Measurements from ENCODE around the gene CALM1.

CALM1 gene

GRCh38 chr14:90456551-90456950, 59.7 kb downstream of the CALM1 start:
- Histone ChIP-seq H3K9me3 (ENCODE audit: low read length) (no peaks in the 10 kb centered on the region), H3K4me1 (ENCODE audit: insufficient read depth, low read length, severe bottlenecking) (no peaks in the 10 kb centered on the region), H4K20me1 (ENCODE audit: insufficient read depth, low read length) (no peaks in the 10 kb centered on the region), H3K9ac (ENCODE audit: low read length) (no peak overlapping the region), H3K36me3 (ENCODE audit: insufficient read depth, low read length) (no peaks in the 10 kb centered on the region), H3K27ac (ENCODE audit: low read depth, low read length, poor library complexity, severe bottlenecking) (no peak overlapping the region), H3K4me2 (ENCODE audit: low read length) (no peak overlapping the region), H3K4me3 (ENCODE audit: low read depth, low read length, poor library complexity, severe bottlenecking) (no peak overlapping the region), H3K27me3 (ENCODE audit: insufficient read depth, low read length) (no peaks in the 10 kb centered on the region), H3K79me2 (ENCODE audit: insufficient read depth, low read length) (no peaks in the 10 kb centered on the region), H3F3A (ENCODE audit: insufficient read depth, low read length) (no peaks in the 10 kb centered on the region), H2AFZ (ENCODE audit: low read length) (no peak overlapping the region), H3K9me2 (ENCODE audit: low read depth, low read length) (no peaks in the 10 kb centered on the region)
- no peak for TF ChIP-seq EZH2 (IDR thresholded peaks at IDR 0.05; ENCODE audit: borderline replicate concordance, low read length)
- TF ChIP-seq CTCF (IDR thresholded peaks at IDR 0.05; ENCODE audit: low read length): no peak

- H3K9me2 ChIP-seq (ENCODE audit: low read depth, low read length): no peaks in the 10 kb centered on the region
- H3K9ac ChIP-seq (ENCODE audit: low read length): no peak overlapping the region
These were observed 60.4 kb downstream of the CALM1 start for GRCh38 chr14:90457186-90457585.

More at GRCh38 chr14:90457186-90457585, 60.4 kb downstream of the CALM1 start:
- H3K36me3 ChIP-seq (ENCODE audit: insufficient read depth, low read length): no peaks in the 10 kb centered on the region
- H3K27ac ChIP-seq (ENCODE audit: low read depth, low read length, poor library complexity, severe bottlenecking): no peak overlapping the region
- no peaks in the 10 kb centered on the region for H3F3A ChIP-seq (ENCODE audit: insufficient read depth, low read length)
- no peak for TF ChIP-seq EZH2 (IDR thresholded peaks at IDR 0.05; ENCODE audit: borderline replicate concordance, low read length)
- TF ChIP-seq CTCF (IDR thresholded peaks at IDR 0.05; ENCODE audit: low read length): no peak
- H3K4me2 ChIP-seq (ENCODE audit: low read length): no peak overlapping the region
- no peaks in the 10 kb centered on the region for H3K4me1 ChIP-seq (ENCODE audit: insufficient read depth, low read length, severe bottlenecking)
- H3K9me3 ChIP-seq (ENCODE audit: low read length): no peaks in the 10 kb centered on the region
- H3K27me3 ChIP-seq (ENCODE audit: insufficient read depth, low read length): no peaks in the 10 kb centered on the region
- no peak overlapping the region for H3K4me3 ChIP-seq (ENCODE audit: low read depth, low read length, poor library complexity, severe bottlenecking)
- no peak overlapping the region for H2AFZ ChIP-seq (ENCODE audit: low read length)
- no peaks in the 10 kb centered on the region for H4K20me1 ChIP-seq (ENCODE audit: insufficient read depth, low read length)
- no peaks in the 10 kb centered on the region for H3K79me2 ChIP-seq (ENCODE audit: insufficient read depth, low read length)
